ENCODE results near the gene HORMAD2.

Gene HORMAD2

DNA sequence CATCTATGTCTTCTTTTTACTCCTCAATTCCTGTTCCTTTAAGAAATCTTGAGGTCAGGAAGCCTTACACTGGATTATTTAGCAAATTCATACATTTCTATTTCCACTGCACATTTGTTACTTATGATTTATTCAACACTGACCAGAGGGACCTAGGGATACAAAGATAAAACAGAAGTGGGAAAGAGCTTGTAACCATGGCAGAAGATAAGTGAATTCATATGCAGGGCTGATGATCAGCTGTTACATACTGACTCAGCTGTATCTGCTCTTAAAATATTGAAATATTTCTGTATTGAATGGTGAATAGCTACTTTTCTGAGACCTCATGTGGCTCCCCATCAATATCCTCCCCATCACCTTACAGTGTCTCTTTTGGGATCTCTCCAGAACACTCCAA lies 25.2 kb downstream of the HORMAD2 start:
- no peak for DNase-seq (ENCODE audit: low read depth in 2 of 2)

DNA sequence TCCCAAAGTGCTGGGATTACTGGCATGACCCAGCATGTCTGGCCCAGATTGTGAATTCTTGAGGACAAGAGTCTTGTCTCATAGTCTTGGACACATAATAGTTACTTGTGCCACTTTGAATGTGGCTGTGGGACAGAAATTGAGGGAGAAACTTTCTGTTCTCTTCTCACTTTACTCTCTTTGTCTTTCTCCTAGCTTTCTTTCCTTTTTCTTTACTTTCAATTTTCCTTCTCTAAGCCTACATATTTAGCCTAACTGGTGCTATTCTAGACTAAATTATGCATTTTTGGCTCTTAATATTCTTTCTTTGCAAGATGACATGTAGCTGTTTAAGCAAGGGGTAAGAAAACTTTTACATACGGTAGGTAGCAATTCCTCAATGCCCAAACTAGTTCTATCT lies 33.2 kb downstream of the HORMAD2 start:
- DNase-seq (ENCODE audit: low read depth in 2 of 2): no peak

- DNase-seq (ENCODE audit: low read depth in 2 of 2): no peak
Measured at GRCh38 chr22:30114361-30114760, 34.1 kb downstream of the HORMAD2 start.

DNA sequence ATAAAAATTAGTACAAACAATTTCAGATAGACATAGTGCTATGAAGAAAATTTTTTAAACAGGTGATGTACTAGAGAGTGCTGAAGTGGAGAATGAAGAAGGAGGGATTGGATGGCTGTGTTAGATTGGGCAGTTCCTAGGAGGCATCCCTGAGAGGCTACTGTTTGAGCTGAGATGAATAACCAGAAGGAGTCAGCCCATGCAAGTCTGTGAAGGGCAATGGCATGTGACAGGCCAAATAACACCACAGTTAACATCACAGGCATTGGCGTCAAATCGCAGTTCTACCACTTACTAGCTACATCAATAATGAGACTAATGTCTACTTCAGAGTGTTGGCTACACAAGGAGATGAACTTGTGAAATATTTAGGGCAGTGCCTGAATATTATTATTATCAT lies 35.4 kb downstream of the HORMAD2 start:
- DNase-seq (ENCODE audit: low read depth in 2 of 2): no peak

- no peak for DNase-seq (ENCODE audit: low read depth in 2 of 2)
Measured at GRCh38 chr22:30116362-30117117, 36.3 kb downstream of the HORMAD2 start.

GRCh38 chr22:30117256-30117655 lies 37.0 kb downstream of the HORMAD2 start:
- no peak for DNase-seq (ENCODE audit: low read depth in 2 of 2)

- no peak for DNase-seq (ENCODE audit: low read depth in 2 of 2)
Measured at GRCh38 chr22:30118291-30118690, 38.0 kb downstream of the HORMAD2 start.

- DNase-seq (ENCODE audit: low read depth in 2 of 2): no peak
Measured at GRCh38 chr22:30121960-30122359, 41.7 kb downstream of the HORMAD2 start.

GRCh38 chr22:30123463-30123862 lies 43.2 kb downstream of the HORMAD2 start:
- no peak for DNase-seq (ENCODE audit: low read depth in 2 of 2)

- no peak for DNase-seq (ENCODE audit: low read depth in 2 of 2)
Measured at GRCh38 chr22:30127749-30128166, 47.5 kb downstream of the HORMAD2 start.

- no peak for DNase-seq (ENCODE audit: low read depth in 2 of 2)
Measured at GRCh38 chr22:30128511-30128910, 48.2 kb downstream of the HORMAD2 start.

- DNase-seq (ENCODE audit: low read depth in 2 of 2): no peak
Measured at GRCh38 chr22:30129636-30130035, 49.4 kb downstream of the HORMAD2 start.

- no peak for DNase-seq (ENCODE audit: low read depth in 2 of 2)
Measured at GRCh38 chr22:30132290-30132996, 52.2 kb downstream of the HORMAD2 start.

GRCh38 chr22:30140414-30140813 lies 60.1 kb downstream of the HORMAD2 start:
- no peak for DNase-seq (ENCODE audit: low read depth in 2 of 2)

DNA sequence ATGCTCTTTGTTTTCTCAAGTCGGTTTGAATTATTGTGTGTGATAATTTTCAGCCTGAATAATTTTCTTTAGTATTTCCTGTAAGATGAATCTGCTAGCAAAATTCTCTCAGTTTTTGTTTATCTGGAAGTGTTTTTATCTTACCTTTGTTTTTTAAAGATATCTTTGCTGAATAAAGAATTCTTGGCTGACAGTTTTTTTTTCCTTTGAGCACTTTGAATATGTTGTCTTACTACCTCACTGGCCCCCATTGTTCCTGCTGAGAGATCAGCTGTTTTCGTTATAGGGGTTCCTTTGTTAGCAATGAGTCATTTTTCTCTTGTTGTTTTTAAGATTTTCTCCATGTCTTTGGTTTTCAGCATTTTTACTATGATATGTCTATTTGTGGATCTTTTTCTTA lies 63.0 kb downstream of the HORMAD2 start:
- no peak for DNase-seq (ENCODE audit: low read depth in 2 of 2)

GRCh38 chr22:30144391-30144790 lies 64.1 kb downstream of the HORMAD2 start:
- no peak for DNase-seq (ENCODE audit: low read depth in 2 of 2)

- no peak for DNase-seq (ENCODE audit: low read depth in 2 of 2)
Measured at GRCh38 chr22:30150212-30150611, 69.9 kb downstream of the HORMAD2 start.

DNA sequence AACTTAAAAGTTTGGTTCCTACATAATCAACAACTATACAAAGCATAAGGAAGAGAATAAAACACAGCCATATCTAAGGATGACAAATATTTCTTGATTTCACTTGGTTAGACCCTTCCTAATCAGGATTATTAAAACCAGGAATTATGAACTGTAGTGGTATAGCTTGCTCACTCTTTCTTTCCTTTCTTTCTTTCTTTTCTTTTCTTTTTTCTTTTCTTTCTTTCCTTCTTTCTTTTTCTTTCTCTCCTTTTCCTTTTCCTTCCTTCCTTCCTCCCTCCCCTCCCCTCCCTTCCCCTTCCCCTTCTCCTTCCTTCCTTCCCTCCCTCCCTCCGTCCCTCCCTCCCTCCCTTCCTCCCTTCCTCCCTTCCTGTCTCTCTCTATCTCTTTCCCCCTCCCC lies 78.0 kb downstream of the HORMAD2 start:
- no peak for DNase-seq (ENCODE audit: low read depth in 2 of 2)

DNA sequence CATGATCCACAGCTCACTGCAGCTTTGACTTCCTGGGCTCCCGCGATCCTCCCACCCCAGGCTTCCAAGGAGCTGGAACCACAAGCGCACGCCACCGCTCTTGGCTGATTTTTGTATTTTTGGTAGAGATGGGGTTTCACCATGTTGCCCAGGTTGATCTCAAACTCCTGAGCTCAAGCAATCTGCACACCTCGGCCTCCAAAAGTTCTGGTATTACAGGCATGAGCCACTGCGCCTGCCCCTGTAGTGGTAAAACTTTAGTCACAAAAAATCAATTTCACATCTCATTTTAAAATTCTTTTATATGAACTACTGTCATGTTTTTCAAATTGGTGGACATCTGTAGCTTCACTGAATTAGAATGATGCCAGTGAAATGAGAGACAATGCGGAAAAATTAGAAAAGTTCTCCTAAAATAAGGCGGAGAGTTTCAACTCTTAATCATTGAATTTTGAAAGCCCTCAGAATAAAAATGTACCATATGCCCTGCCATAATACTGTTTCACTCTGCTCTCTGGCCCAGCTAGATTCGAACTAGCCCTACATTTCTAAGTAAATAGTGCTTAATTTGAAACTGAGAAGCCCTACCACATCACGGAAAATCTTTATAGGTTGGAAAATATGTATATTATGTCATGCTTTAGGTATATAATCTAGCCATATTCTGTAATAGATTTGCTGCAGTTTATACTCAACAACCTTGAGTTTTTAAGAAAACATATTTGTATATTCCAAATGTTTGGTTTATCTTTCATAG lies 78.7 kb downstream of the HORMAD2 start:
- DNase-seq (ENCODE audit: low read depth in 2 of 2): no peak

- no peak for DNase-seq (ENCODE audit: low read depth in 2 of 2)
Measured at GRCh38 chr22:30159561-30160353, 79.5 kb downstream of the HORMAD2 start.

DNA sequence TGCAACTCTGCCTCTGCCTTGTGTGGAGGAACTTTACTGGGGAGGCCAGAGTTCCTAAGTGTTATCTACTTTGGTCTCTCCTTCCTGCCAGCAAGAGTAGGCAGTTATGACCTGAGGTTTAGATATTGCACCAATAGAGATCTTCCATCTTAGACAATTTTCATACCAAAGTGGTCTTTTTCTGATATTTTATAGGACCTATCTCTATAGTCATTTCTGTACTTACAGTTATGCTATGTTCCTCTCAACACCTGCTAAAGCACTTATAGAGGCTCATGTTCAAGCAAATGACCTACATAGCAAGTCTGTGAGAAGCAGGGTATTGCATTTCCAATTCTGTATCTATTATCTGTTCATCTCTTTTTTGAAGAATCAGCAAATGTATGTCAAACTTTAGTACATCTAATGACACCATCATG lies 80.8 kb downstream of the HORMAD2 start:
- no peak for DNase-seq (ENCODE audit: low read depth in 2 of 2)

DNA sequence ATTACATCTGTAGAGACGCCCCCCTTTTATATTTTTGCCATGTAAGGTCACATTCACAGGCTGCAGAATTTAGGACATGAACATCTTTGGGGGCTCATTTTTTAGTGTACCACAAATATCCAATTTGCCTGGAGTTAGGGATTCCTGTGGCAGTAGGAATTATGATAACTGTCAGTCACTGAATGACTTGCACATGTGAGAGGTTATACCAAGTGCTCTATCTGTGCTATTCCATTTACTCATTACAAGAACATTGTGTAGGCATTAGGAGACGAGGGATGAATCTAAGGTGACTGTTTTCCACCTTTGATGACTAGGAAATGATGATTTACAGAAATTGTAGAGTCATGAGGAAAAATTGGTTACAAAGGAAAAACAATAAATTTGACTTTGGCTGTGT lies 87.0 kb downstream of the HORMAD2 start:
- no peak for DNase-seq (ENCODE audit: low read depth in 2 of 2)
